SK-N-SH (cell line): Measurements from ENCODE around the gene CRYGD. TPM values are rescaled to one million over a fixed set of nuclear protein-coding genes. Genes with fewer than 3 reads are reported as not detected.

ENCODE experiments used
- CTCF ChIA-PET: fragments of 300-600, 350-600 bp; formaldehyde crosslinking; extraction: SDS; loops from one replicate; lab custom pipeline; 2021; lab: Yijun Ruan, JAX
- POLR2A ChIA-PET: fragments of 350-600 bp; sonication (Branson Sonifier 250); formaldehyde crosslinking; extraction: SDS; loops from one replicate; lab custom pipeline; 2020; ENCODE audit warnings: antibody characterized with exemption, inconsistent platforms; lab: Yijun Ruan, JAX
- DNase-seq: peaks from one replicate; pipeline ENCODE4 v3.0.0; 2012
- H2AFZ ChIP-seq: fragments of 200-600 bp; sonication (generic); 2 replicates; pipeline ENCODE4 v1.8.1; 2016; ENCODE audit warnings: antibody characterized with exemption, mild to moderate bottlenecking, low read depth
- H3F3A ChIP-seq: fragments of 200-600 bp; sonication (generic); replicated peaks from 2 replicates; pipeline ENCODE3; 2016; ENCODE audit warnings: antibody characterized with exemption, mild to moderate bottlenecking; ENCODE audit not compliant: insufficient read depth
- H3K27ac ChIP-seq, 2 experiments: fragments of 200-500 bp in 1 of 2; fragments of 200-600 bp in 1 of 2; sonication (Bioruptor generic) in 1 of 2; sonication (generic), shearing (Covaris generic) in 1 of 2; 2 replicates each; pipeline versions ENCODE4 v1.5.1 to v1.6.1; 2014 to 2016; ENCODE audit warnings: low read depth in 2 of 2, inconsistent platforms in 1 of 2, low read length in 1 of 2, mild to moderate bottlenecking in 1 of 2, mixed read lengths in 1 of 2
- H3K27me3 ChIP-seq: fragments of 200-600 bp; sonication (generic), shearing (Covaris generic); 2 replicates; pipeline ENCODE4 v1.6.1; 2016; ENCODE audit warnings: mixed run types; ENCODE audit not compliant: insufficient read depth
- H3K36me3 ChIP-seq, 2 experiments: fragments of 200-500 bp in 1 of 2; fragments of 200-600 bp in 1 of 2; sonication (Bioruptor generic) in 1 of 2; sonication (generic) in 1 of 2; replicated peaks in 1 of 2; 2 replicates each; pipeline versions ENCODE3 to v1.5.1; 2014 to 2016; ENCODE audit warnings: low read length in 1 of 2, mild to moderate bottlenecking in 1 of 2; ENCODE audit not compliant: insufficient read depth in 2 of 2, control insufficient read depth in 1 of 2
- H3K4me1 ChIP-seq, 2 experiments: fragments of 200-500 bp in 1 of 2; fragments of 200-600 bp in 1 of 2; sonication (Bioruptor generic) in 1 of 2; sonication (generic), shearing (Covaris generic) in 1 of 2; 2 replicates each; pipeline versions ENCODE4 v1.5.1 to v1.6.1; 2014 to 2016; ENCODE audit warnings: low read depth in 1 of 2, low read length in 1 of 2, mixed run types in 1 of 2; ENCODE audit not compliant: insufficient read depth in 2 of 2, control insufficient read depth in 1 of 2
- H3K4me2 ChIP-seq: fragments of 200-600 bp; sonication (generic), shearing (Covaris generic); 2 replicates; pipeline ENCODE4 v1.6.1; 2017; ENCODE audit warnings: mixed run types
- H3K4me3 ChIP-seq, 2 experiments: fragments of 200-500 bp in 1 of 2; fragments of 200-600 bp in 1 of 2; sonication (Bioruptor generic) in 1 of 2; sonication (generic), shearing (Covaris generic) in 1 of 2; 2 replicates each; pipeline versions ENCODE4 v1.5.1 to v1.8.1; 2014 to 2016; ENCODE audit warnings: low read depth in 2 of 2, inconsistent platforms in 1 of 2, low read length in 1 of 2, mild to moderate bottlenecking in 1 of 2, mixed read lengths in 1 of 2, moderate library complexity in 1 of 2
- H3K79me2 ChIP-seq: fragments of 200-600 bp; sonication (generic); 2 replicates; pipeline ENCODE4 v1.8.1; 2017; ENCODE audit warnings: mild to moderate bottlenecking; ENCODE audit not compliant: insufficient read depth
- H3K9ac ChIP-seq: fragments of 200-600 bp; sonication (generic); 2 replicates; pipeline ENCODE4 v1.6.1; 2017; ENCODE audit warnings: mixed run types
- H3K9me2 ChIP-seq: fragments of 200-600 bp; sonication (generic); 2 replicates; pipeline ENCODE4 v1.6.1; 2017; ENCODE audit warnings: mixed run types
- H3K9me3 ChIP-seq: fragments of 200-600 bp; sonication (generic); 2 replicates; pipeline ENCODE4 v1.6.1; 2017; ENCODE audit warnings: mixed run types, mild to moderate bottlenecking, moderate library complexity
- H4K20me1 ChIP-seq: fragments of 200-600 bp; sonication (generic); 2 replicates; pipeline ENCODE4 v1.6.1; 2017; ENCODE audit warnings: mild to moderate bottlenecking, mixed run types; ENCODE audit not compliant: insufficient read depth
- EP300 ChIP-seq, 2 experiments: IDR thresholded peaks; 2 replicates each; pipeline versions ENCODE4 v1.4.0 to v1.6.1; 2012; ENCODE audit warnings: borderline replicate concordance in 1 of 2, low read depth in 1 of 2, low read length in 1 of 2
- FOXJ3 ChIP-seq: sonication (generic); formaldehyde crosslinking; IDR thresholded peaks from 2 replicates; pipeline ENCODE4 v1.5.1; 2020; ENCODE audit warnings: mild to moderate bottlenecking, missing genetic modification reagents
- MEF2A ChIP-seq: IDR thresholded peaks from 2 replicates; pipeline ENCODE4 v1.4.0; 2012; ENCODE audit warnings: low read depth, borderline replicate concordance
- NFIC ChIP-seq: IDR thresholded peaks from 2 replicates; pipeline ENCODE4 v1.4.0; 2012; ENCODE audit warnings: borderline replicate concordance
- RCOR1 ChIP-seq: fragments of 150-350 bp; IDR thresholded peaks from 2 replicates; pipeline ENCODE4 v1.6.1; 2017; ENCODE audit warnings: antibody characterized with exemption, low read length
- YY1 ChIP-seq: IDR thresholded peaks from 2 replicates; pipeline ENCODE4 v1.4.0; 2012; ENCODE audit warnings: low read depth, mild to moderate bottlenecking
- WGBS: methylation state at CpG from one replicate; pipeline ENCODE4 v1.1.6; 2017; ENCODE audit warnings: low lambda C conversion rate; 5-methylcytosine and 5-hydroxymethylcytosine counted together
- polyA plus RNA-seq, 3 experiments: library from polyadenylated mRNA; depleted of rRNA; stranded (reverse); fragments of >200 nt; gene quantifications; 2 replicates each; pipeline ENCODE4 v1.2.3, GENCODE V29; 2012
- TF ChIP-seq, protein P1 (sequence below): IDR thresholded peaks from 2 replicates; pipeline ENCODE4 v1.6.1; 2012; ENCODE audit warnings: mild to moderate bottlenecking, low read depth, low read length, moderate library complexity

The CRYGD gene
- polyA plus RNA-seq, 1 of the 3 experiments (the other 2 are of a cell fraction): not detected

DNA sequence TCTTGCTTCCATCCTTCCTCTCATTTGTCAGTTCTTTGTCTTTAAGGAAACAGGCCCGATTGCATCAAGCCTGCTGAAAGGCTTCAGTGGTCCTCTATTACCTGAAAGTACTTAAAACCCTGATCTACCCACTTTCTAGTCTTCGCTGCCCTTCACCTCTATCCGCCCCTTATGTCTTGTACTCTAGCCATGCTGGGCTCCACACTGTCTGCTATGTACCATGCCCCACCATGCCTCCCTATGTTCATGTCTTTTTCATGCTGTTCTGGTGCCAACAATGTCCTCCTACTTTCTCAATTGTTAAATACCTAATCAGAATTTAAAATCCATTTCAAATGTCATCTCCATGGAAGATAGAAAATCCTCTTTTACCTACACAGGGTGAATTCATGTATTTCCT lies 28.2 kb downstream of the CRYGD start:
- Histone ChIP-seq H3K27ac (no peak overlapping the region), H3K4me1 (peaks cover 0 to 2% of the 10 kb centered on the region in 2 experiments; a peak in 1 of 4 replicates), H3K79me2 (no peaks in the 10 kb centered on the region), H3F3A (no peaks in the 10 kb centered on the region), H3K9me3 (no peaks in the 10 kb centered on the region), H2AFZ (no peak overlapping the region), H3K4me2 (no peak overlapping the region), H4K20me1 (no peaks in the 10 kb centered on the region), H3K9ac (no peak overlapping the region), H3K36me3 (no peaks in the 10 kb centered on the region), H3K4me3 (no peak overlapping the region), H3K27me3 (no peaks in the 10 kb centered on the region), H3K9me2 (no peaks in the 10 kb centered on the region)
- ChIA-PET CTCF (no interaction called here), POLR2A (no interaction called here)
- DNase-seq: no peak
- WGBS: 80% methylated on average over 3 of the region's 3 CpGs
- TF ChIP-seq NFIC (no peak), EP300 (IDR thresholded peaks at IDR 0.05; ENCODE audit: borderline replicate concordance in 1 of 2, low read depth in 1 of 2, low read length in 1 of 2) (no peak), FOXJ3 (CRISPR knock-in tag) (no peak), RCOR1 (no peak), YY1 (no peak)
- TF ChIP-seq, protein P1, sequence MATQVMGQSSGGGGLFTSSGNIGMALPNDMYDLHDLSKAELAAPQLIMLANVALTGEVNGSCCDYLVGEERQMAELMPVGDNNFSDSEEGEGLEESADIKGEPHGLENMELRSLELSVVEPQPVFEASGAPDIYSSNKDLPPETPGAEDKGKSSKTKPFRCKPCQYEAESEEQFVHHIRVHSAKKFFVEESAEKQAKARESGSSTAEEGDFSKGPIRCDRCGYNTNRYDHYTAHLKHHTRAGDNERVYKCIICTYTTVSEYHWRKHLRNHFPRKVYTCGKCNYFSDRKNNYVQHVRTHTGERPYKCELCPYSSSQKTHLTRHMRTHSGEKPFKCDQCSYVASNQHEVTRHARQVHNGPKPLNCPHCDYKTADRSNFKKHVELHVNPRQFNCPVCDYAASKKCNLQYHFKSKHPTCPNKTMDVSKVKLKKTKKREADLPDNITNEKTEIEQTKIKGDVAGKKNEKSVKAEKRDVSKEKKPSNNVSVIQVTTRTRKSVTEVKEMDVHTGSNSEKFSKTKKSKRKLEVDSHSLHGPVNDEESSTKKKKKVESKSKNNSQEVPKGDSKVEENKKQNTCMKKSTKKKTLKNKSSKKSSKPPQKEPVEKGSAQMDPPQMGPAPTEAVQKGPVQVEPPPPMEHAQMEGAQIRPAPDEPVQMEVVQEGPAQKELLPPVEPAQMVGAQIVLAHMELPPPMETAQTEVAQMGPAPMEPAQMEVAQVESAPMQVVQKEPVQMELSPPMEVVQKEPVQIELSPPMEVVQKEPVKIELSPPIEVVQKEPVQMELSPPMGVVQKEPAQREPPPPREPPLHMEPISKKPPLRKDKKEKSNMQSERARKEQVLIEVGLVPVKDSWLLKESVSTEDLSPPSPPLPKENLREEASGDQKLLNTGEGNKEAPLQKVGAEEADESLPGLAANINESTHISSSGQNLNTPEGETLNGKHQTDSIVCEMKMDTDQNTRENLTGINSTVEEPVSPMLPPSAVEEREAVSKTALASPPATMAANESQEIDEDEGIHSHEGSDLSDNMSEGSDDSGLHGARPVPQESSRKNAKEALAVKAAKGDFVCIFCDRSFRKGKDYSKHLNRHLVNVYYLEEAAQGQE: no peak

DNA sequence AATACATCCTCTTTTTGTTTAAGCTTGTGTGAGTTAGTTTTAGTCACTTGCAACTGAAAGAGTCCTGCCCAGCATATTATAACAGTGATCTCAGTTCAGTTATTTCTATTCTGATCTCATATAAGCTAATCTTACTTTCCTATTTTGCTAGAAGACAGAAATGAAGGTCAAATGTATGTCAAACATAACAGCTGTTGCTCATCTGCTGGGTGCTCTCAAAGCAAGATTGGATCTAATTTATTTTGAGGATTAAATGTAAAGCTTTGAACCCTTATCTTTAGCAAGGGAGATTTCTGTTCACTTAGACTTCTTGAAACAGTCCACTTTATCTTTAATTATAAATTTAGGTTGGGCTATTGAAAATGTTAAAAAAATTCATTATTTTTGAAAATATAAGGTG lies 31.2 kb downstream of the CRYGD start:
- H3K9ac ChIP-seq: no peak overlapping the region
- H3K4me1 ChIP-seq: peaks cover 0 to 2% of the 10 kb centered on the region in 2 experiments; a peak in 1 of 4 replicates
- H3K79me2 ChIP-seq: no peaks in the 10 kb centered on the region
- H2AFZ ChIP-seq: no peak overlapping the region
- no peak overlapping the region for H3K4me2 ChIP-seq
- CTCF ChIA-PET: interaction anchor here (0.8 to 1.6 kb wide), 7 partner anchors 9 to 347 kb away, joined by 3 to 8 read pairs (median 4); partner anchors contain the start of gene IDH1
- no peaks in the 10 kb centered on the region for H3K36me3 ChIP-seq
- H3K9me3 ChIP-seq: no peaks in the 10 kb centered on the region
- H3K27ac ChIP-seq: no peak overlapping the region
- POLR2A ChIA-PET: interaction anchor here (1.5 kb wide), 1 partner anchor 173 kb away, joined by 4 read pairs; the partner anchor contains the start of gene PIKFYVE
- H3K9me2 ChIP-seq: no peaks in the 10 kb centered on the region
- no peak for DNase-seq
- H4K20me1 ChIP-seq: no peaks in the 10 kb centered on the region
- H3K4me3 ChIP-seq: no peak overlapping the region
- TF ChIP-seq MEF2A: no peak
- no peaks in the 10 kb centered on the region for H3F3A ChIP-seq
- no peaks in the 10 kb centered on the region for H3K27me3 ChIP-seq
